ENCODE measurements around the gene DDX25. TPM values are rescaled to one million over a fixed set of nuclear protein-coding genes. Genes with fewer than 3 reads are reported as not detected.

Gene DDX25
- total RNA-seq, 6 experiments from 2014 or later = not detected

- H3K9me3 Mint-ChIP-seq = no peaks in the 10 kb centered on the region
- TF ChIP-seq, protein P1, sequence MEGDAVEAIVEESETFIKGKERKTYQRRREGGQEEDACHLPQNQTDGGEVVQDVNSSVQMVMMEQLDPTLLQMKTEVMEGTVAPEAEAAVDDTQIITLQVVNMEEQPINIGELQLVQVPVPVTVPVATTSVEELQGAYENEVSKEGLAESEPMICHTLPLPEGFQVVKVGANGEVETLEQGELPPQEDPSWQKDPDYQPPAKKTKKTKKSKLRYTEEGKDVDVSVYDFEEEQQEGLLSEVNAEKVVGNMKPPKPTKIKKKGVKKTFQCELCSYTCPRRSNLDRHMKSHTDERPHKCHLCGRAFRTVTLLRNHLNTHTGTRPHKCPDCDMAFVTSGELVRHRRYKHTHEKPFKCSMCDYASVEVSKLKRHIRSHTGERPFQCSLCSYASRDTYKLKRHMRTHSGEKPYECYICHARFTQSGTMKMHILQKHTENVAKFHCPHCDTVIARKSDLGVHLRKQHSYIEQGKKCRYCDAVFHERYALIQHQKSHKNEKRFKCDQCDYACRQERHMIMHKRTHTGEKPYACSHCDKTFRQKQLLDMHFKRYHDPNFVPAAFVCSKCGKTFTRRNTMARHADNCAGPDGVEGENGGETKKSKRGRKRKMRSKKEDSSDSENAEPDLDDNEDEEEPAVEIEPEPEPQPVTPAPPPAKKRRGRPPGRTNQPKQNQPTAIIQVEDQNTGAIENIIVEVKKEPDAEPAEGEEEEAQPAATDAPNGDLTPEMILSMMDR (IDR thresholded peaks at IDR 0.05) = no peak
- H3K4me3 Mint-ChIP-seq = no peak overlapping the region
- no peak for DNase-seq
- H3K27me3 Mint-ChIP-seq (ENCODE audit: insufficient read depth) = peaks cover 23% of the 10 kb centered on the region
- H3K4me1 Mint-ChIP-seq (ENCODE audit: low read depth) = no peaks in the 10 kb centered on the region
- no peaks in the 10 kb centered on the region for H3K36me3 Mint-ChIP-seq (ENCODE audit: low read depth)
- no peak overlapping the region for H3K27ac Mint-ChIP-seq
Measured at GRCh38 chr11:125933030-125933813, 28.9 kb downstream of the DDX25 start.

- Mint-ChIP-seq H3K27ac (no peak overlapping the region), H3K27me3 (ENCODE audit: insufficient read depth) (peaks cover 23% of the 10 kb centered on the region), H3K36me3 (ENCODE audit: low read depth) (no peaks in the 10 kb centered on the region), H3K4me3 (no peak overlapping the region), H3K4me1 (ENCODE audit: low read depth) (no peaks in the 10 kb centered on the region), H3K9me3 (no peaks in the 10 kb centered on the region)
- DNase-seq = no peak
- TF ChIP-seq, protein P1 (IDR thresholded peaks at IDR 0.05) = no peak
Measured at GRCh38 chr11:125934473-125934872, 30.2 kb downstream of the DDX25 start.

DNA sequence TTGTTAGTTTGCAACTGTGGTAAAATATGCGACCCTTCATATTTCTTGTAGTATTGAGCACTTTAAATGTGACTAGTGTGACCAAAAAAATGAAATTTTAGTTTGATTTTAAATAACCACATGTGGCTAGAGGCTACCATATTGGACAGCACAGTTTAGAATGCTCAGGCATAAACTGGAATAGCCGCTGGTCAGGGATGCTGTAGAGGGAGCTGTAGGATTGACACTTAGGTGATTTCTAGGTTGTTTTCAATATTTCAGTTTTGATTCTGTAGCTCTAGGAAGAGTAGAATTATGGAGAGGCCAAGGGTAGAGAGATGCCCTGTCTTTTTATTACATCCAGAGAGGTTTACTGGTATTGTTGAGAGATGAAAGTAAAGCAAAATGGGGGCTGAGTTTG, 30.7 kb downstream of the DDX25 start:
- Mint-ChIP-seq H3K9me3 (no peaks in the 10 kb centered on the region), H3K27me3 (ENCODE audit: insufficient read depth) (peaks cover 23% of the 10 kb centered on the region), H3K36me3 (ENCODE audit: low read depth) (no peaks in the 10 kb centered on the region), H3K27ac (no peak overlapping the region), H3K4me1 (ENCODE audit: low read depth) (no peaks in the 10 kb centered on the region), H3K4me3 (no peak overlapping the region)
- TF ChIP-seq, protein P1 (IDR thresholded peaks at IDR 0.05) = no peak
- DNase-seq = no peak

- TF ChIP-seq, protein P1 (IDR thresholded peaks at IDR 0.05) = no peak
- H3K9me3 Mint-ChIP-seq = no peaks in the 10 kb centered on the region
- DNase-seq = no peak
- H3K4me1 Mint-ChIP-seq (ENCODE audit: low read depth) = no peaks in the 10 kb centered on the region
- H3K27ac Mint-ChIP-seq = no peak overlapping the region
- peaks cover 23% of the 10 kb centered on the region for H3K27me3 Mint-ChIP-seq (ENCODE audit: insufficient read depth)
- H3K4me3 Mint-ChIP-seq = no peak overlapping the region
- no peaks in the 10 kb centered on the region for H3K36me3 Mint-ChIP-seq (ENCODE audit: low read depth)
Measured at GRCh38 chr11:125935618-125936199, 31.4 kb downstream of the DDX25 start.

- H3K27ac Mint-ChIP-seq = no peak overlapping the region
- TF ChIP-seq, protein P1 (IDR thresholded peaks at IDR 0.05) = no peak
- H3K4me1 Mint-ChIP-seq (ENCODE audit: low read depth) = 0 out of 2 replicates have a peak, but pooled peaks cover 5% of the 10 kb centered on the region
- no peak for DNase-seq
- no peaks in the 10 kb centered on the region for H3K36me3 Mint-ChIP-seq (ENCODE audit: low read depth)
- peaks cover 17% of the 10 kb centered on the region for H3K27me3 Mint-ChIP-seq (ENCODE audit: insufficient read depth)
- H3K4me3 Mint-ChIP-seq = peak overlapping the region; percentile 25; the same call in 1 of the 2 replicates
- H3K9me3 Mint-ChIP-seq = no peaks in the 10 kb centered on the region
Measured at GRCh38 chr11:125938418-125938817, 34.1 kb downstream of the DDX25 start.

All from HFFc6 (cell line).